Astrocyte (in vitro differentiated cells and primary cell): Measurements from ENCODE around the gene EXOSC10. TPM values are rescaled to one million over a fixed set of nuclear protein-coding genes. Genes with fewer than 3 reads are reported as not detected.

Source experiments
- DNase-seq: peaks from one replicate; pipeline ENCODE4 v3.0.0-alpha.2; 2010; ENCODE audit warnings: low read depth
- FAIRE-seq: peaks from 2 replicates; lab custom pipeline; 2011; peaks lifted over from hg19 to GRCh38; lab: Jason Lieb, UNC
- H2AFZ ChIP-seq: 2 replicates; pipeline ENCODE4 v1.6.0; 2012; ENCODE audit warnings: low read depth, low read length, inconsistent platforms
- H3K27ac ChIP-seq: 2 replicates; pipeline ENCODE4 v1.5.1; 2011; ENCODE audit warnings: low read depth, low read length, inconsistent platforms
- H3K27me3 ChIP-seq: 2 replicates; pipeline ENCODE4 v1.6.0; 2011; ENCODE audit warnings: low read length, inconsistent platforms; ENCODE audit not compliant: insufficient read depth
- H3K36me3 ChIP-seq: 2 replicates; pipeline ENCODE4 v1.5.1; 2011; ENCODE audit warnings: low read length, inconsistent platforms; ENCODE audit not compliant: insufficient read depth
- H3K4me1 ChIP-seq: 2 replicates; pipeline ENCODE4 v1.5.1; 2011; ENCODE audit warnings: low read length, inconsistent platforms; ENCODE audit not compliant: insufficient read depth
- H3K4me2 ChIP-seq: 2 replicates; pipeline ENCODE4 v1.6.0; 2012; ENCODE audit warnings: low read length, inconsistent platforms
- H3K4me3 ChIP-seq: 2 replicates; pipeline ENCODE4 v1.5.1; 2011; ENCODE audit warnings: low read depth, mild to moderate bottlenecking, low read length, inconsistent platforms; ENCODE audit not compliant: insufficient read depth
- H3K79me2 ChIP-seq: 2 replicates; pipeline ENCODE4 v1.6.0; 2012; ENCODE audit warnings: mild to moderate bottlenecking, low read length, inconsistent platforms; ENCODE audit not compliant: insufficient read depth
- H3K9ac ChIP-seq: 2 replicates; pipeline ENCODE4 v1.6.0; 2012; ENCODE audit warnings: mild to moderate bottlenecking, low read length, inconsistent platforms
- H3K9me3 ChIP-seq: 2 replicates; pipeline ENCODE4 v1.5.1; 2012; ENCODE audit warnings: low read depth, mild to moderate bottlenecking, low read length, inconsistent platforms; ENCODE audit not compliant: insufficient read depth
- H4K20me1 ChIP-seq: 2 replicates; pipeline ENCODE4 v1.6.0; 2012; ENCODE audit warnings: low read length, inconsistent platforms; ENCODE audit not compliant: insufficient read depth
- H3K27ac Mint-ChIP-seq: one replicate; pipeline ENCODE4 v1.8.0; 2021; ENCODE audit warnings: mild to moderate bottlenecking, mixed read lengths; ENCODE audit not compliant: unreplicated experiment
- H3K27me3 Mint-ChIP-seq: one replicate; pipeline ENCODE4 v1.8.0; 2021; ENCODE audit warnings: low read depth, mixed read lengths; ENCODE audit not compliant: unreplicated experiment
- H3K36me3 Mint-ChIP-seq: one replicate; pipeline ENCODE4 v1.8.0; 2021; ENCODE audit warnings: low read depth, mixed read lengths; ENCODE audit not compliant: unreplicated experiment
- H3K4me1 Mint-ChIP-seq: one replicate; pipeline ENCODE4 v1.8.0; 2021; ENCODE audit warnings: low read depth, mixed read lengths; ENCODE audit not compliant: unreplicated experiment
- H3K4me3 Mint-ChIP-seq: one replicate; pipeline ENCODE4 v1.8.0; 2021; ENCODE audit warnings: mild to moderate bottlenecking, moderate library complexity, mixed read lengths; ENCODE audit not compliant: unreplicated experiment
- H3K9me3 Mint-ChIP-seq: one replicate; pipeline ENCODE4 v1.8.0; 2021; ENCODE audit warnings: mild to moderate bottlenecking, mixed read lengths; ENCODE audit not compliant: unreplicated experiment
- CTCF ChIP-seq: IDR thresholded peaks from 2 replicates; pipeline ENCODE4 v1.5.1; 2011; ENCODE audit warnings: low read depth, mild to moderate bottlenecking, inconsistent platforms, low read length, moderate library complexity; ENCODE audit not compliant: insufficient read depth
- EZH2 ChIP-seq: IDR thresholded peaks from 2 replicates; pipeline ENCODE4 v1.6.1; 2012; ENCODE audit warnings: mild to moderate bottlenecking, low read length, inconsistent platforms; ENCODE audit not compliant: insufficient read depth
- total RNA-seq: library from RNA; stranded (reverse); gene quantifications from 2 replicates; pipeline ENCODE4 v1.2.1, GENCODE V29; 2021

The EXOSC10 gene
- total RNA-seq, 1 donor from 2014 or later, result 56.8 TPM

GRCh38 chr1:11044086-11044848 is 55.4 kb downstream of the EXOSC10 start:
- H3K4me2 ChIP-seq, result no peak overlapping the region
- no peak for FAIRE-seq
- TF ChIP-seq EZH2, result no peak
- TF ChIP-seq CTCF, result no peak
- H4K20me1 ChIP-seq, result no peaks in the 10 kb centered on the region
- no peak overlapping the region for H3K9ac ChIP-seq
- no peak for DNase-seq
- H3K4me1 ChIP-seq, result no peaks in the 10 kb centered on the region
- no peaks in the 10 kb centered on the region for H3K9me3 ChIP-seq
- H3K79me2 ChIP-seq, result no peaks in the 10 kb centered on the region
- no peak overlapping the region for H3K27ac ChIP-seq
- no peak overlapping the region for H3K4me3 Mint-ChIP-seq
- H3K27ac Mint-ChIP-seq, result no peak overlapping the region
- H3K4me1 Mint-ChIP-seq, result no peaks in the 10 kb centered on the region
- no peak overlapping the region for H2AFZ ChIP-seq
- H3K27me3 ChIP-seq, result no peaks in the 10 kb centered on the region
- no peaks in the 10 kb centered on the region for H3K36me3 Mint-ChIP-seq
- H3K36me3 ChIP-seq, result no peaks in the 10 kb centered on the region
- no peak overlapping the region for H3K4me3 ChIP-seq
- no peaks in the 10 kb centered on the region for H3K9me3 Mint-ChIP-seq
- H3K27me3 Mint-ChIP-seq, result no peaks in the 10 kb centered on the region

GRCh38 chr1:11042995-11043874 is 56.4 kb downstream of the EXOSC10 start:
- Histone ChIP-seq H3K27ac (no peak overlapping the region), H4K20me1 (no peaks in the 10 kb centered on the region), H3K79me2 (no peaks in the 10 kb centered on the region), H3K36me3 (no peaks in the 10 kb centered on the region), H3K9ac (no peak overlapping the region), H2AFZ (no peak overlapping the region), H3K4me3 (no peak overlapping the region), H3K27me3 (peaks cover 4% of the 10 kb centered on the region), H3K4me1 (no peaks in the 10 kb centered on the region), H3K4me2 (no peak overlapping the region), H3K9me3 (no peaks in the 10 kb centered on the region)
- Mint-ChIP-seq H3K27me3 (peaks cover 3% of the 10 kb centered on the region), H3K9me3 (no peaks in the 10 kb centered on the region), H3K4me3 (no peak overlapping the region), H3K27ac (no peak overlapping the region), H3K36me3 (no peaks in the 10 kb centered on the region), H3K4me1 (no peaks in the 10 kb centered on the region)
- no peak for TF ChIP-seq EZH2
- no peak for TF ChIP-seq CTCF
- DNase-seq, result no peak
- FAIRE-seq, result no peak
